COR-L47 (cell line): Measurements from ENCODE around the gene CSF1.
"Not testable (repeated sequence)": the region's sequence is repeated elsewhere in the genome, so short reads cannot be mapped to it uniquely, and the experiment has no call there.

Experiments
- DNase-seq: peaks from one replicate; lab custom pipeline; 2025; lab: John Stamatoyannopoulos, UW

CSF1 gene, protein sequence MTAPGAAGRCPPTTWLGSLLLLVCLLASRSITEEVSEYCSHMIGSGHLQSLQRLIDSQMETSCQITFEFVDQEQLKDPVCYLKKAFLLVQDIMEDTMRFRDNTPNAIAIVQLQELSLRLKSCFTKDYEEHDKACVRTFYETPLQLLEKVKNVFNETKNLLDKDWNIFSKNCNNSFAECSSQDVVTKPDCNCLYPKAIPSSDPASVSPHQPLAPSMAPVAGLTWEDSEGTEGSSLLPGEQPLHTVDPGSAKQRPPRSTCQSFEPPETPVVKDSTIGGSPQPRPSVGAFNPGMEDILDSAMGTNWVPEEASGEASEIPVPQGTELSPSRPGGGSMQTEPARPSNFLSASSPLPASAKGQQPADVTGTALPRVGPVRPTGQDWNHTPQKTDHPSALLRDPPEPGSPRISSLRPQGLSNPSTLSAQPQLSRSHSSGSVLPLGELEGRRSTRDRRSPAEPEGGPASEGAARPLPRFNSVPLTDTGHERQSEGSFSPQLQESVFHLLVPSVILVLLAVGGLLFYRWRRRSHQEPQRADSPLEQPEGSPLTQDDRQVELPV

DNA sequence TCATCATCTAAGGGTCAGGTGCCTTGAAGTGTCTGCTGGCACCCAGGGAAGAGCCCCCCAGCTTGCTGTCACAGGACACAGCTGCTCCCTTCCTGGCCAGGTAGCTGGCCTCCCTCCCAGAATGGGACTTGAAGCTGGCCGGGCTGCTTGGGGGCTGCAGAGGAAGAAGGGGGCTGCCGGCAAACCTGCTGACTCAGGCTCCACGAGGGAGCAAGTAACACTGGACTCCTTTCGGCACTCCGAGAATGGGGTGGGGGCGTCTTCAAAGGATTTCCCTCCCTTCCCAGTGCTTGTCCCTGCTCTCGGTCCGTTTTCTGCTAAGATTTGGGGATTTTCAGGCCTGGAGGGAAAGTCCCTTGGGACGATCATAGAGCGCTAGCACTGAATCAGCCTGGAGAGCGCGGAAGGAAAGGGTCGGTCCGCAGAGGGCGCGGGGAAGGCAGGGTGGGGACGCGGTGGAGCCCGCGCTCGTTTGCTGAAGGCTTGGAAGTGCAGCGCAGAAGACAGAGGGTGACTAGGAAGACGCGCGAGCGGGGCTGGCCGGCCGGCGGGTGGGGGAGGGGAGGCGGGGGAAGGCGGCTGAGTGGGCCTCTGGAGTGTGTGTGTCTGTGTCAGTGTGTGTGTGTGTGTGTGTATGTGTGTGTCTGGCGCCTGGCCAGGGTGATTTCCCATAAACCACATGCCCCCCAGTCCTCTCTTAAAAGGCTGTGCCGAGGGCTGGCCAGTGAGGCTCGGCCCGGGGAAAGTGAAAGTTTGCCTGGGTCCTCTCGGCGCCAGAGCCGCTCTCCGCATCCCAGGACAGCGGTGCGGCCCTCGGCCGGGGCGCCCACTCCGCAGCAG, at the start of gene CSF1:
TSS of gene CSF1 (plus strand) at position 727 of the 840 bp plus-strand sequence. CDS start 175 bp downstream, outside the sequence.
- DNase-seq, result peak; percentile 29

DNA sequence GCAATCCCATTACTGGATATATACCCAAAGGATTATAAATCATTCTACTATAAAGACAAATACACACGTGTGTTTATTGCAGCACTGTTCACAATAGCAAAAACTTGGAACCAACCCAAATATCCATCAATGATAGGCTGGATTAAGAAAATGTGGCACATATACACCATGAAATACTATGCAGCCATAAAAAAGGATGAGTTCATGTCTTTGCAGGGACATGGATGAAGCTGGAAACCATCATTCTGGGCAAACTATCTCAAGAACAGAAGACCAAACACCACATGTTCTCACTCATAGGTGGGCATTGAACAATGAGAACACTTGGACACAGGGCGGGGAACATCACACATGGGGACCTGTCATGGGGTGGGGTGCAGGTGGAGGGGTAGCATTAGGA, 49.0 kb upstream of the CSF1 start:
- not testable (repeated sequence) for DNase-seq

DNA sequence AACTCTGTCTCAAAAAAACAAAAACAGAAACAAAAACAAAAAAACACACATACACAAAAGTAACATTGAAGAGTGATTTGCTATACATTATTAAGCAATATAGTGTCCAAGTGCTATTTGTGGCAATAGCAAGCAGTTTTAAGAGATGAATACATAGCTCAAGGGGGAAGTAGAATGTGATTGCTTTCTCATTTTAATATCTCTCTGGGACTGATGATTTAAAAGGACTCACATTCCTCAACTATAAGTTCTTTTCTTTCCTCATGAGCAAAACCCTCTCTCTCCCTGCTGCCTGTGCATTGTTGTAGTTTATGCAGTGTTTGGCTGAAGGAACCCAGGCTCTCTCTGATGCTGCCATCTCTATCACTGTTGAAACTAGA, 47.0 kb upstream of the CSF1 start:
- no peak for DNase-seq

DNA sequence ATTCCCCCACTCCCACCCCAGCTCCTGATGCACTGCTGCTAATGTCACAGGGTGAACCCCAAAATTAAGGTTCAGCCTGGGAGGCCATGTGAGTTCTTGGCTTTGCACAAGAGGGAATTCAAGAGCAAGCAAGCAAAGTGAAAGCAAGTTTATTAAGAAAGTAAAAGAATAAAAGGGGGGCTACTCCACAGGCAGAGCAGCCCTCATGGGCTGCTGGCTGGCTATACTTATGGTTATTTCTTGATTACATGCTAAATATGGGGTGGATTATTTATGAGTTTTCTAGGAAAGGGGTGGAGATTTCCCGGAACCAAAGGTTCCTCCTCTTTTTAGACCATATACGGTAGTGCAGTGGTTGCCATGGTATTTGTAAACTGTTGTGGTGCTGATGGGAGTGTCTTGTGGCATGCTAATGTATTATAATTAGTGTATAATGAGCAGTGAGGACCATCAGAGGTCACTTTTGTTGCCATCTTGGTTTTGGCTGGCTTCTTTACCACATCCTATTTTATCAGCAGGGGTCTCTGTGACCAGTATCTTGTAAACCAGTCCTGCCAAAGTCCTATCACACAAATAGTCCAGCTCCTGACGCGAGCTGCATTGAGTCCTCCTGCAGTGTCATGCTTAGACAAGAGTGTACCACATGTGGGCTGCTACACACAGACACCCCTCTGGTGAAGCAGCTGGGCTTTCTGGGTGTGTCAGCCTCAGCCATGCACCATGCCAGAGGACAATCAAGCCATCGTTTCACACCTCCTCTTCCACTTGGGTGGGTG, 46.4 kb upstream of the CSF1 start:
- DNase-seq, result no peak

DNA sequence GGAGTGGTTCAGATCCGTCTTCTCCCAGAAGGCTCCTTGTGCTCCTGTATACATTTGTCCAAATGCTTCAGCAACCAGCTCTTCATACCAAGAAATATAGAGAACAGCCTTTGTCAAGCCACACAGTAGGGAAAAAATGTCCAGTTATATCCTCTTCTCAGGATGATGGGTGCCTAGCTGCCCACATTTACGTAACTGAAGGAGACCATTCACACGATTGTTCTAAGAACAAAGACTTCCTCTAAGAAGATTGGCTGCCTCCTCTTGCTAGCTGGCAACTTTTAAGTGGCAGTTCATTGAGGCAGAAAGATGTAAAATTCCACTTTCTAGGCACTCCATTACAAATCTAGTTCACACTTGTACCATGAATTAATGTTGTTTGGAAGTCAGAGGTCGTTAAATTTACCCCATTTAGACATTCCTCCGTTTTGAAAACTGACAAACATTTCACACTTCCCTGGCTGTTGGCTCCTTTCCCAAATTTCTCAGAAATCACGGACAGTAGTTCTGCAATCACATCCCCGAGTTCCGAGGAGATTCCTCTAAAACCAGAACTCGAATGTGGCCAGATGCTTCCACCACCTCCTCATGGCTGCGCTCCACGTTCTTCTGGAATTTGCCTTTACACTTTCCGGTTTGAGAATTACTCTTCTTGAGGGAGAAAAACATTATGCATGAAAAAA, 45.6 kb upstream of the CSF1 start:
- DNase-seq, result no peak

DNA sequence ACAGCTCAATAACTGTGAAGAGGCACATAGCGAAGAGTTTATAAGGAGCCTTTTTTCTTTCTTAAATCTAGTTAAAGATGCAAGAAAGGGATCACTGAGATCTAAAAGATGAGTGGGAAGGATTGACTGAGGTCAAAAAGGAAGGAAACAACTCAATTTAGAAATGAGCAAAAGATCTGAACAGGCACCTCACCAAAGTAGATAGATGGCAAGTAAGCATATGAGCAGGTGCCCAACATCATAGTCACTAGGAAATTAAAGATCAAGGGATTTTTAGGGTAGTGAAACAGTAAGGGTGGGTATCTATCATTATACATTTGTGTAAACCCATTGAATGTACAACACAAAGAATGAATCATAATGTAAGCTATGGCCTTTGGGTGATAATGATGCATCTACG, 44.6 kb upstream of the CSF1 start:
- no peak for DNase-seq

DNA sequence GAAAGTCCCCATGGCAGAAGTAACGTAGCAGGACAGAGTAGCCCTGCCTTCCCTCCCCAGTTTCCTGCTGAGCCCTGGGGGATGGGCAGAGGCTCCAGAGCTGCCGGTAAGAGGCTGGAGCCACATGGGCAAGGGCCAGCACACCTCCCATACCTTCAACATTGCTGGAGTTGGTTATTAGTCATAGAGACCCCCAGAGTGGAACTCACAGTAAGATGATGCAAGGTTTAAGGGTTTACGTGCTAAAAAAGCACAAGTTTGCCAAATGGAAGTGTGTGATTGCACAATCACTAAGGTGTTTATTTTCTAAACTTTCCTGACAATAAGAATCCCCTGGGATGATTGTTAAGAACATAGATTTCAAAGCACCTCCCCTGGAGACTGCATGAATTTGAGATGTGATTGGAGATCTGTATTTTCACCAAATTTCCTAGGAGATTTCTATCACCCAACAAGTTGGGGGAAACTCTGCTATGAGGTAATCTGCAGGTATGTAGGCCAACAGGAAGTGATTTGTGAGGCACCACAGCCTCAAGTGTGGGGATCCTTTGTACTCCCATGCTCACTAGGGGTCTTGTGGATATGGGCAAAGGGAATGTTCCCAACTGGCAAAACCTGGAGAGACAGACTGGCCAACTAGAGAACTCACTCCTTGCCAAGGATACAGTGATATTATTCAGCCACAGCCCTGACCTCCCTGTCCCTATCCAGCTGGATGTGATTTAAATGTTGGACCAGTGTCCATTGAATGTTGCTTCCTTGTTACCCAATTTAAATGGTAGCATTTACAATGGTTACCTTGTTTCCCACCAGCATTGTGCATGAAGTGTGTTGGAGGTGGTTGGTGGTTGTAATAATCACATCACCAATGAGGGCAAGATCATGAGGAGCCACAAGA, 37.1 kb upstream of the CSF1 start:
- DNase-seq, result no peak

DNA sequence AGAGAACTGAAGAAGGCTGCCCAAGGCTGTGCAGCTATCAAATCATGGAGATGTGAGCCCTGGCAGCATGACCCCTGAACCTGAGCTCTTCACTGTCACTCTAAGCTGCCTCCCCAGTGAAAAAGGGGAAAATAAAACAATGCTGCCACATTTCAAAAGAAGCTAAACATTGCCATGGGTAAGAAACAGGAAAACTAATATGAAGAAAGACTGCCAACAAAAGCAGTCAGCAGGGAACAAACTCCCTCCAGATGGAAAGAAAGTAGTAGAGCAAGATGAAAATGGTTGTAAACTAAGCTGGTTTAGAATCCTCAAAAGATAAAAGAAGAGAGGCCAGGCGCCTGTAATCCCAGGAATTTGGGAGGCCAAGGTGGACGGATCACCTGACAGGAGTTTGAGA, 36.2 kb upstream of the CSF1 start:
- DNase-seq, result no peak

DNA sequence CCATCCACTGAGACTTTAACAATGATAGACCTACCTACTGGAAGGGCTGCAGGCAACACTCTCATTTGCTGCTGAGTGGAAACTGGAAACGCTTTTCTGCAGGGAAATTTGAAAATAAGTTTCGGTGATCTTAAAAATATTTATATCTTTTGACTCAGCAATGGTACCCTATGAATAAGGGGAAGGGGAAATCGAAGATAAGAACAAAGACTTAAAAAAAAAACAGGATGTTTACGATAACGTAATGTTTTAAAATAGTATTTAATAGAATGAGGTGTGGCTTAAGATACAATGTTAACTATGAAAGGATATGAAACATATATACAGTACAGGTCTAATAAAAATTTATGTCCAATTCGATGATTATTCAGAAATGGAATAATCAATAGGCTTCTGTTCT, 34.8 kb upstream of the CSF1 start:
- no peak for DNase-seq

DNA sequence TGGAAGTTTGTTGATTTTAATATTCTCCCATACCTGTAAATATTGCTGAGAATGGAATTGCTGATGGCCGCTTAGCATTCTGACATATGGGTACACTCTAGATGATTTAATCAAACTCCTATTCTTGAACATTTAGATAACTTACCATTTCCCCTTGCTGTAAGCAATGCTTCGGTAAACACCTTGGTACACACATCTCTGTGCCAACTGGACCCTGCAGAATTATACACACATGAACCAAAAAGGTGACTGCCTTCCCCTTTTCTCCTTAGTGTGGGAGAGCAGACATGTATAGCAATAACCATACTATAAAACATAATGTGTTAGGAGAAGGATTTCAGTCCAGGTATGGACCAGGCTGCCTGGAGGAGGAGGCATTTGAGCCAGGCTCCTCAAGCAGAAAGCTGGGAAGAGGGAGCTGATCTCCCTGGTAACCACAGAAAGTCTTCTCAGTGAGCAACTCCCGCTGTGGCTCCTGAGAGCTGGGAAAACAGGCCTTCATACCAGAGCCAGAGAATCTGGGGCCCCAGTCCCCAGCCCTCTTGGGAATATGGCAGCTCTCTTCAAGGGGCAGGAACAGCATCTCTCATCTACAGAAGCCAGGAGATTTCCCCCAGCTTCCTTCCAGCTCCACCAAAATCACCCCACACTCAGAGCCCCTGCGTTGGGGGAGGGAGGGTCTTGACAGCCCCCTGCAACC, 33.9 kb upstream of the CSF1 start:
- no peak for DNase-seq

DNA sequence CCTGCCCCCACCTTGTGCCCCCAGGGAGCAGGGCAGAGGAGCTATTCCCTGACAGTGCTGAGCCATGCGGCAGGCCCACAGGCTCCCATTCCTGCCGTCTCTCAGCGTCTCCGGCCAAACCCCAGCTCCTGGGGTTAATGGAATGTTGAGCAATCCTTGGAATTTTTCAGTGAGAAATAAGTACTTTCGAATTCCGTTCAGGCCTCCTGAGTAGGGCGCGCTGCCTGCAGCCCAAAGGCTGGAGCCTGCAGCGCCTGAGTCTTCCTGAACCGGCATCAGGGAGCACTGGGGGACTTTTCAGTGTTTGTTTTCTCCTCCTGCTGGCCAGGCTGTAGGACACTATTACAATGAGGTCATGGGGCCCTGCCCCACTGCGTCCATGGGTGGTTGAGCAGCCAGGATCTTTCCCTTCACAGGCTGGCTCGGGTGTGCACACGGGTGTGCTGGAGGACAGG, 33.3 kb upstream of the CSF1 start:
- DNase-seq, result no peak

DNA sequence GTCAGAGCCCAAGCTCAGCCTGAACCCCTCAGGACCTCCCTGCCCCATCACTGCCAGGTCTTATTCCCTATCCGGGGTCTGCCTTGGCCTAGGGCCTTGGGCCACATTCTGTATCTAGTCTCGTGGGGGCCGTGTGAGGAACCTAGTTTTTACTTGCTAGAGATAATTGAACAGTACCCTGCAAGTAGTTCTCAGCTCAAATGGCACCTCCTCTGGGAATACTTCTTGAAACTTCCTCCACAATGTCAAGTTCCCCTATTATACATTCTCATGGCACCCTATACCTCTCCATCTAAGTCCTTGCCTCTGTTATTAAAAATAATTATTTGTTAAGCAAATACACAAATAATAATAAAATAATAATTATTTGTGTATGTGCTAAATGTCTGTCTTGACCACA, 32.9 kb upstream of the CSF1 start:
- no peak for DNase-seq

DNA sequence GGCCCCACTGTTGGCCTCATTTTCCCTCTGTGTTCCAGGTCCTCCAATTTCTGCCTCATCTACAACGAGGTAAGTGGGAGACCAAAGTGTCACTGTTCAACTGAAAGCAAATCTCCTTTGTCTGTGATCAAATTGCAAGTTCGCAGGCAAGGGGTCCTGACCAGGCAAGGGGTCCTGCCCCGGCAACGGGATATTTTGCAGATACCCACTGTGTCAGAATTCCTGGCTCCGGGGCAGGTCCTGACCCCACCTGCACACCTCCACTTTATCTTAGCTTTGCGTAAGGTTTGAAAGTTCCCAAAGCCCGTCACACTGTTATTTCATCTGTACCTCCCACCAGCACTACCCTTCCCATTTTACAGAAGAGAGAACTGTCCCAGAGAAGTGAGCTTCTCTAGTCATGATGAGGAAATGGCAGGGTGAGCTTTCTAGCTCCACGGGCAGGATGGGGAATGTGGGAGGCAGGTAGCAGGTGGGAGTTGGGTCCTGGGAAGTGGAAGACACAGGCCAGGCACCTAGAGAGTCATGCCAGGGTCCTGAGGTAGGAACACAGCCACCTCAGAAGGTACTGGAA, 32.0 kb upstream of the CSF1 start:
- DNase-seq, result no peak

DNA sequence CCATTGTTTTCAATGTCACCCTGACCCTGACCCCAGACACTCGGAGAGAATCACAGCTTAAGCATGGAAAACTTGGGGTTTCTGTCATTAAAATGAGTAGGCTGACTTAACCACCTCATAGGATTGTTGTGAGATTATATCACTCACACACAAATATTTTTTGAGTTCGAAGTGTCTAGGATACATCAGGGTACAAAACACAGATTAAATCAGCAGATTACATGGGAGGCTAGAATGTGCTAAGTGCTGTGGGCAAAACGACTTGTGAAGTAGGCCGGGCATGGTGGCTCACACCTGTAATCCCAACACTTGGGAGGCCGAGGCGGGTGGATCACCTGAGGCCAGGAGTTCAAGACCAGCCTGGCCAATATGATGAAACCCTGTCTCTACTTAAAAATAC, 31.3 kb upstream of the CSF1 start:
- DNase-seq, result not testable (repeated sequence)

DNA sequence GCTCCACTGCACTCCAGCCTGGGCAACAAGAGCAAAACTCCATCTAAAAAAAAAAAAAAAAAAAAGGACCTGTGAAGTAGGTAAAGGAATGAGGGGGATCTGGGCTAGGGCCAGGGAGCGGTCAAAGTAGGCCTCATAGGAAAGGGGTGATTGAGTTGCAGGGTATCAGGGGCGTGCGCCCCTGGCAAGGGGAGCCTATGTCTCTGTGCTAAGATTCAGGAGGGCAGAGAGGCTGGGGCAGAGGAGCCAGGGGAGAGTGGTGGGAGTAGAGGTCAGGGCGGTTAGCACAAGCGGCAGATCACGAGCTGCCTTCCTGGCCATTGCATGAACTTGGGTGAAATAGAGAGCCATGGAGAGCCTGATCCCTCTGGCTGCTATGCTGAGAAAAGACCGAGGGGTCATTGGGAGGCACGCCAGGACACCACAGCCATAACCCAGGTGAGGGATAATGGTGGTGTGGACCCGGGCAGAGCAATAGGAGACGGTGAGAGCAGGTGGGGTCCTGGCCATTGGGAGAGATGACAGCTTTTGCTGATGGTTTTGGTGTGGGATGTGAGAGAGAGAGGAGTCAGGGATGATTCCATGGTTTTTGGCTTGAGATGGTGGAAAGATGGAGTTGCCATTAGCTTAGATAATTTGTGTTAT, 30.6 kb upstream of the CSF1 start:
- no peak for DNase-seq

DNA sequence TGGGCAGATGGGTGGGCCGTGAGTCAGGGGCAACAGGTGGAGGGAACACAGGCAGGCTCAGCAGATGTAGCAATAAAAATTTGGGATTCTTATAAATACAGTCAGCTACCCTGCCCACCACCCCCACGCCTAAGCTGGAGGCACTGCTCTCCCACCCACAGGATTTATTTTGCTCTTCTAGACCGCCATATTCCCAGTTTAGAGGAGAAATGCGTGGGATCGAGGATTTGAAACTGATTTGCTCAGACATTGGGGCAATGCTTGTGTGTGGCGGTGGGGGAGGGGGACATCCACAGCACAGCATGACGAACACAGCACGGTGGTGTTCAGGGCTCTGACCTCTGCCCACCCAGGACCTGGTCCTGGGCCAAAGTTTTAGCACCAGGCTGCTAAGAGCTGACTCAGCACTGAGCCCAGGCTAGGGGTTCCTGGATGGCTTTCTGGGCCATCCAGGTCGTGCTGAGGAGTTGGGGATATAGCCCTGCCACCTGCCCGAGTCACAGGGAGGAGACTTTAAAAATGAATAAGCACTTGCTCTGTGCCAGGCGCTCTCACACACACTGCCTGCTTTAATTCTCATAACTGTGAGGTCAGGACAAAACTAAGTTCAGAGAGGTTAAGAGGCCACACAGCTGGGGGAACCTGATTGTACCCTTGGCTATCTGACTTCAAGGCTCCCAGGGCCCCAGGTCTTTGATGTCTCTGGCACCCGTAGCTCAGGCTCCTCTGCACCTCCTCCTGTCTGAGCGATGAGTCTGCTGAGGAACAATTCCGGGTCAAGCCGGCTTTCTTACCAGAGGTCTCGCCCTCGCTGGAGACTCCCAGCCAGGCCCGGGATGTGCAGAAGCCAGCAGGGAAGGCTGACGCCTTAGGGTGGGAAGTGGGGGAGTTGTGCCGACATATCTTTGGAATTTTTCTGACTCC, 29.4 kb upstream of the CSF1 start:
- DNase-seq, result no peak

DNA sequence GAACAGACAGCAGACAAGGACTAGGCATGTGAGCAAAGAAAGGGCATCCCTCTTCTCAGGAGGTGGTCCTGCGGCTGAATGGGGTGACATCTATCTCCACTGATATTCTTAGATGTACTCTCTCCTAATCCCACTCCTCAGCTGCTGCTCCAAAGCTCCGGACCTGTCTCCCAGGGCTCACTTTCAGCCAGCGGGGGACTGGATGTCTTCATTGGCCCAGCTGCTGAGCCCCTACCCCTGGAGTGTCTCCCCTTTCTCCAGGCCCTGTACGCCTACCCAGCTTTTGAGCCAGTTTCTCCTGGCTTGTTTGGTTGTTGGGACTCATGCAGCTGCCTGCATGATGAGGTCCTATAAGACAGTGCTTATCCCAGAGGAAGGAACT, 28.8 kb upstream of the CSF1 start:
- DNase-seq, result no peak
